ENCODE measurements around the gene SMARCA4. TPM values are rescaled to one million over a fixed set of nuclear protein-coding genes. Genes with fewer than 3 reads are reported as not detected.
"Not testable (repeated sequence)": the region's sequence is repeated elsewhere in the genome, so short reads cannot be mapped to it uniquely, and the experiment has no call there.

Gene SMARCA4
- total RNA-seq, 1 experiment from 2014 or later: 57.9 TPM

GRCh38 chr19:10928563-10929401 lies 32.0 kb upstream of the SMARCA4 start, which contains the start of the genes TIMM29 and YIPF2:
Gene TIMM29 (plus strand): TSS chr19:10928811. CDS start chr19:10928823, 12 bp downstream.
Gene YIPF2 (minus strand): TSS chr19:10928639. CDS start chr19:10928410, 229 bp downstream.
- peak; percentile 96 for DNase-seq (ENCODE audit: low spot score)

- no peak for DNase-seq (ENCODE audit: low spot score)
These were observed 31.4 kb upstream of the SMARCA4 start for GRCh38 chr19:10929402-10929794.

GRCh38 chr19:10935371-10936059 lies 25.3 kb upstream of the SMARCA4 start:
- no peak for DNase-seq (ENCODE audit: low spot score)

DNA sequence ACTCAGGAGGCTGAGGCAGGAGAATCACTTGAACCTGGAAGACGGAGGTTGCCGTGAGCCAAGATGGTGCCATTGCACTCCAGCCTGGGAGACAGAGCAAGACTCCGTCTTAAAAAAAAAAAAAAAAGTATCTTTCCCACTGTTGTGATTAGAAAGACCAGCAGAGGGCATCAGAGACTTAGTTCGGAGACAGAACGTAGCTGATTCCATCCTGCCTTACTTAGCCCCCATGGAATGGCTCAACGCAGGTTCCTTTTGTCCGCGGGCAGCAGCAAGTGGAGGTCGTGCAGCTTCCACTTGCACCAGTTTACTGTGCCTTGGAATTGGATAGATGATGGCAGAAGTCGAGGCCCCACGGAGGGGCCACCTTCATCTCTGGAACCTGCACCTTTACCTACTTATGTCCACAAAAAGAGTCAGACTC lies 24.2 kb upstream of the SMARCA4 start:
- peak; percentile 77 for DNase-seq (ENCODE audit: low spot score)

GRCh38 chr19:10941649-10942048 lies 19.2 kb upstream of the SMARCA4 start:
- DNase-seq (ENCODE audit: low spot score): not testable (repeated sequence)

- not testable (repeated sequence) for DNase-seq (ENCODE audit: low spot score)
These were observed 17.4 kb upstream of the SMARCA4 start for GRCh38 chr19:10943412-10943811.

DNA sequence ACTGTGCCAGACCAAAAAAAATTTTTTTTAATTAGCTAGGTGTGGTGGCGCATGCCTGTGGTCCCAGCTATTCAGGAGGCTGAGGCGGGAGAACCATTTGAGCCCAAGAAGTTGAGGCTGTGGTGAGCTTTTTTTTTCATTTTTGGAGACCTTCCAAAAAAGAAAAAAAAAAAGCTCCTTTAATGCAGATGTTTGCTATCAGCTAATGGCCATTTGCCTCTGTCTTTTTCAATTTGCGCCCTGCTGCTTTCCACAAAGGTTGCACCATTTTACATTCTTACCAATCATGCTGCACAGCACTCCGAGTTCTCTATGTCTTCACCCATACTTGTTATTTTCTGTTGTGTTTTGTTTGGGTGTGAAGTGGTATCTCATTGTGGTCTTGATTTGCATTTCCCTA lies 15.6 kb upstream of the SMARCA4 start:
- no peak for DNase-seq (ENCODE audit: low spot score)

DNA sequence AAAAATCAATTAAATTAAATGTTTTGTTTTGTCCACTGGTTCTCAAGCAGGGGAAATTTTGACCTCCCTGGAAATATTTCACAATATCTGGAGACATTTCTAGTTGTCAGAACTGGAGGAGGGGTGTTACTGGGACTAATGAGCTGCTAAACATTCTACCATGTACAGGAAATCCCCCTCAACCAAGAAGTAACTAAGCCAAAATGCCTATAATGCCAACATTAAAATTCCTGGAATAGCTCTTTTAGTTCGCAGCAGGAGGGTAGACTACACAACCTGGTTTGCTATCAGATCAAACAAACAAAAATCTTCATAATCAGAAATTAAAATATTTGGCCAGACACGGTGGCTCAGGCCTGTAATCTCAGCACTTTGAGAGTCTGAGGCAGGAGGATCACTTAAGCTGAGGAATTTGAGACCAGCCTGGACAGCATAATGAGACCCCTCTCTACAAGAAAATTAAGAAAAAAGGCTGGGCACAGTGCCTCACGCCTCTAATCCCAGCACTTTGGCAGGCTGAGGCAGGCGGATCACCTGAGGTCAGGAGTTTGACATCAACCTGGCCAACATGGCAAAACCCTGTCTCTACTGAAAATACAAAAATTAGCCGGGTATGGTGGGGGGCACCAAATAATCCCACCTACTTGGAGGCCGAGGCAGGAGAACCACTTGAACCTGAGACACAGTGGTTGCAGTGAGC lies 13.7 kb upstream of the SMARCA4 start:
- peak; percentile 45 for DNase-seq (ENCODE audit: low spot score)

DNA sequence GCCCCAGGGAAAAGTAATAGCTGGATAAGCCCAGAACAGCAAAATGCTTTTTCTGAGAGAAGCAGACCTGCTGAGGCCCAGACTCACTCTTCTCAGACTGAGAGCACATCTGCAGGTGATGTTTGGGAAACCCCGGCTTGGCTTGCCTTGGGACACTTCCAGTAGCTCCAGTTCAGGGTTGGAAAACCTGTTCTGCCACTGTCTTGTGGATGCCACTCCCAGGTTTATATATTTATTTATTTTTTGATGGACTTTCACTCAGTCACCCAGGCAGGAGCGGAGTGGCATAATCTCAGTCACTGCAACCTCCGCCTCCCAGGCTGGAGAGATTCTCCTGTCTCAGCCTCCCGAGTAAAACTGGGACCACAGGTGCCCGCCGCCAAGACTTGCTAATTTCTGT lies 8.0 kb upstream of the SMARCA4 start:
- no peak for DNase-seq (ENCODE audit: low spot score)

DNA sequence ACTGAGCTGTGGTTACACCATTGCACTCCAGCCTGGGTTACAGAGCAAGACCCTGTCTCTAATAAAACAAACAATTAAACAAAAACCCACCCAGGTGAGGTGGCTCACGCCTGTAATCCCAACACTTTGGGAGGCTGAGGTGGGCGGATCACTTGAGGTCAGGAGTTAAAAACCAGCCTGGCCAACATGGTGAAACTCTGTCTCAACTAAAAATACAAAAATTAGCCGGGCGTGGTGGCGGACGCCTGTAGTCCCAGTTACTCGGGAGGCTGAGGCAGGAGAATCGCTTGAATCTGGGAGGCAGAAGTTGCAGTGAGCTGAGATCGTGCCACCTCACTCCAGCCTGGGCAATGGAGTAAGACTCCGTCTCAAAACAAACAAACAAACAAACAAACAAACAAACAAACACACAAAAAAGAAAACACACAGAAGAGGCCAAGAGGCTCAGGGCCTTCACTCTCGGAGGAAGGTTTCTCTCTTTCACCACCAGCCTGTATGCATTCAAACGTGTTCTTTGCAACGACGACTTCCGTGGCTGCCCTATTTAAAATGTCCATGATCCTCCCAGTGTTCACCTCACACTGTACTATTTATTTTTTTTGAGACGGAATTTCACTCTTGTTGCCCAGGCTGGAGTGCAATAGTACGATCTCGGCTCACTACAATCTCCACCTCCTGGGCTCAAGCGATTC lies 1.4 kb upstream of the SMARCA4 start:
- DNase-seq (ENCODE audit: low spot score): not testable (repeated sequence)

DNA sequence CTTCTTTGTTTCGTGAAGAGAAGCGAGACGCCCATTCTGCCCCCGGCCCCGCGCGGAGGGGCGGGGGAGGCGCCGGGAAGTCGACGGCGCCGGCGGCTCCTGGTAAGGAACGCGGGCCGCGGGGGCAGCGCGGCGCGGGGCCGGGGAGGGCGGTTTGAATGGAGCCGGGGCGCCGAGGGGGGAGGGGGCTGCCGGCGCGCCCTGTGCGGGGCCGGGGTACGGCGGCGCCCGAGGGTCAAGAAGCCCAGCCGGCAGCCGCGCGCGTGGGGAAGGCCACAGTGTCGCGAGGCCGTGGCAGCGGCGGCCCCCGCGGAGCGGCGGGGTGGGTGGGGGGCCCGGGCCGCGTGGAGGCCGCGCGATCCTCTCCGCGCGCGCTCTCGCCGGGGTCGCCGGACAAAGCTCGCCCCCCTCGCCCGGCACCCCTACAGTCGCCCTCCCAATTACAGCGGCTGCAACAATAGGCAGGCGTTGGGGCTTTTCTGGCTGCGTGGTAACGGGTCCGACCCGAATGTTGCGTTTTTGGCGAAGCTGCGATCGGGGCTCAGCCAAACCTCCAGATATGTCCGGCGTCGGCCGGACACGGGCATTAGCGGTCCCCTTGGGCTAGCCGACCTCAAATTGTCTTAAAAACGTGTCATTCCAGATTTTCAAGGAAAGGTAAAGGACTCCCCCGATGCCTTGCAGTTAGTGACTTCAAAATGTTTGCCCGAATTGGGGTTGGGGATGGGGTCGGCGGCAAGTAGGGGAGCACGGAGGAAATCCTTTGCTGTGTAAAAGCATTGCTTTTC lies 437 bp downstream of the SMARCA4 start:
- no peak for DNase-seq (ENCODE audit: low spot score)

DNA sequence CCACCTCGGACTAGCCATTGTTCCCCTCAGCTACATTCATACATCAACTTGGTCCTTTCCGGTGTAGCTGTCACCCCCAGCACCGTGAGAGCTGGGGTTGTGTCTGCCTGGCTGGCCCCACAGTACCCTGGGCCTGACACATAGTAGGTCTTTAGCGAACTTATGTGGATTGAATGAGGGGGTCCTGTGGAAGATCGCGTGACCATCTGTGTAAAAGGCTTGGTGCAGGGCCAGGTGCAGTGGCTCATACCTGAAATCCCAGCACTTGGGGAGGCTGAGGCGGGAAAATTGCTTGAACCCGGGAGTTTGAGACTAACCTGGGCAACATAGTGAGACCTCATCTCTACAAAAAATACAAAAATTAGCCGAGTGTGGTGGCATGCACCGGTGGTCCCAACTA lies 2.0 kb downstream of the SMARCA4 start:
- DNase-seq (ENCODE audit: low spot score): no peak

DNA sequence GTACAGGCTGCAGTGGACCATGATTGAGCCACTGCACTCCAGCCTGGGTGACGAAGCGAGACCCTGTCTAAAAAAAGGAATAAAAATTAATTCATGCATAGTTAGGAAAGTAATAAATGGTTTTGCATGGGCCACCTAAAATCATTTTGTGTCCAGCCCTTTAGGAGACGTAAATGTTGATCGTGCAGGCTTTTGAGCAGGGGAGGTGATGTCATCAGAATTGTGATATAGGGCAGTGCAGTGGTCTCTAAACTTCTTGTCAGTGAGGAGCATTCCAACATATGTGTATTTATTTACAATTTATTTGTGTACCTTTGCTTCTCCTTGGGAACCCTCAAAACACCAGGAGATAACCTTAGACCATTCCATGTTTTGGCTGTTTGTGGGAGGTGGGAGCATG lies 3.0 kb downstream of the SMARCA4 start:
- no peak for DNase-seq (ENCODE audit: low spot score)

GRCh38 chr19:10964903-10965302 lies 4.1 kb downstream of the SMARCA4 start:
- DNase-seq (ENCODE audit: low spot score): no peak

DNA sequence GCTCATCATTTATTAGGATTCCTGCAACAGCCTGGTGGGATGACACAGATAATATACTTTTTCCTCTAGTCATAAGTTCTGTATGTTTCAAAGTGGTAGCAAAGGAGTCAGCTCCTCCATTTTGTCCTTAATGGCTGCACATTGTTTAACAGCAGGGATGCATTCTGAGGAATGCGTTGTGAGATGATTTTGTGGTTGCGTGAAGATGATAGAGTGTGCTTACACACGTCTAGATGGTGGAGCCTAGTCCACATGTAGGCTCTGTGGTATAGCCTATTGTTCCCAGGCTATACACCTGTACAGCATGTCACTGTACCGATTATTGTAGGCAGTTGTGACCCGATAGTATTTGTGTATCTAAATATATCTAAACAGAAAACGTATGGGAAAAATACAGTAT lies 4.6 kb downstream of the SMARCA4 start:
- no peak for DNase-seq (ENCODE audit: low spot score)

DNA sequence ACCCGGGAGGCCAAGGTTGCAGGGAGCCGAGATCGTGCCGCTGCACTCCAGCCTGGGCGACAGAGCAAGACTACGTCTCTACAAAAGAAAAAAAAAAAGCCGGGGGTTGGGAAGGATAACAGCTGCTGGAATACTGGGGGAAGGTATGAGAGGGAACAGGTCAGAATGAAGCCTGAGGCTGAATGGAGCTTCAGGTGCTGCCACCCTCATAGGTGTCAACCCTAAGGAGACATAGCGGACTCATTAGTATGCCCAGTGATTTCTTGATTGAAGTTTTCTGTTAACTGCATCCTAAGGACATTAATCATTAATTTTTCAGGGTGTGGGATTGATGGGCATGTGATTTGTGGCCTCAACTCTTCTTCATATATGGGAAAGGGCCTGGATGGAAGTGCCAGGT lies 6.0 kb downstream of the SMARCA4 start:
- no peak for DNase-seq (ENCODE audit: low spot score)

GRCh38 chr19:10968527-10969135 lies 7.8 kb downstream of the SMARCA4 start:
- DNase-seq (ENCODE audit: low spot score): no peak

- DNase-seq (ENCODE audit: low spot score): no peak
These were observed 10.4 kb downstream of the SMARCA4 start for GRCh38 chr19:10971107-10971726.

GRCh38 chr19:10975374-10976130 lies 14.7 kb downstream of the SMARCA4 start:
- DNase-seq (ENCODE audit: low spot score): no peak
